Vagina (tissue), 2 donors: Measurements from ENCODE around the gene MAP1LC3B2.

Source experiments
- CTCF ChIP-seq, 3 experiments: fragments of 450-650 bp in 2 of 3; fragments of 200-600 bp in 1 of 3; sonication (generic) in 1 of 3; IDR thresholded peaks; one replicate each; pipeline ENCODE4 v1.5.1; 2017 to 2019; ENCODE audit warnings: antibody characterized with exemption in 3 of 3, mild to moderate bottlenecking in 2 of 3, moderate library complexity in 2 of 3
- POLR2A ChIP-seq, 2 donors: fragments of 450-650 bp; IDR thresholded peaks; one replicate each; pipeline ENCODE4 v1.6.1; 2017; ENCODE audit warnings: antibody characterized with exemption in 2 of 2, mild to moderate bottlenecking in 2 of 2, moderate library complexity in 2 of 2

GRCh38 chr12:116577154-116577561 lies 18.0 kb downstream of the MAP1LC3B2 start:
- no peak for TF ChIP-seq CTCF (IDR thresholded peaks at IDR 0.05)
- TF ChIP-seq POLR2A (IDR thresholded peaks at IDR 0.05), result no peak
